Stimulated activated CD4-positive, alpha-beta T cell treated with anti-CD3 and anti-CD28 coated beads, Interleukin-12 subunit alpha, Interleukin-12 subunit beta, amount 100 ng/mL, for 24 hours (primary cell): ENCODE data around the gene PALD1.
"Not testable (repeated sequence)": the region's sequence is repeated elsewhere in the genome, so short reads cannot be mapped to it uniquely, and the experiment has no call there.

Experiments used
- DNase-seq, 2 experiments: peaks; one replicate each; pipeline ENCODE4 v3.0.0-alpha.2; 2020; ENCODE audit warnings: low read depth in 2 of 2

Gene PALD1

GRCh38 chr10:70604106-70604505 lies 125.5 kb downstream of the PALD1 start:
- no peak for DNase-seq

- no peak for DNase-seq
Measured at GRCh38 chr10:70605161-70605560, 126.6 kb downstream of the PALD1 start.

DNA sequence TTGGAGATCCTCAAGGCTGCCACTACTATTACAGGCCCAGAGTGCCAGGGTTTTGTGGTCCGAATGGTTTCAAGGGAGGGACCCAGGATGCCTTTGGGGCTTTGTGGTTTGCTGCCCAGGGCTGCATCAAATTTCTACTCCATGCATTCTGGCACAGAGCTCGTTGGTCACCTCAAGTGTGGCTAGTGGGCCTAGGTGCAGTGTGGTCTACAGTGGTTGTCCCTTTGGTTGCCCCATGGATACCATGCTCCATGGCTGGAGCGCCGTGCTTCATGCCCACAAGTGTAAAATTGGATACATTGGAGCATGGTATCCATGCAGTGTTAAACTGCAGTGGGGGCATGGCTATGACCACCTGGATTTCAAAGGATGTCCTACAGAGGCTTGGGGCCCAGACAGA lies 129.4 kb downstream of the PALD1 start:
- no peak for DNase-seq

DNA sequence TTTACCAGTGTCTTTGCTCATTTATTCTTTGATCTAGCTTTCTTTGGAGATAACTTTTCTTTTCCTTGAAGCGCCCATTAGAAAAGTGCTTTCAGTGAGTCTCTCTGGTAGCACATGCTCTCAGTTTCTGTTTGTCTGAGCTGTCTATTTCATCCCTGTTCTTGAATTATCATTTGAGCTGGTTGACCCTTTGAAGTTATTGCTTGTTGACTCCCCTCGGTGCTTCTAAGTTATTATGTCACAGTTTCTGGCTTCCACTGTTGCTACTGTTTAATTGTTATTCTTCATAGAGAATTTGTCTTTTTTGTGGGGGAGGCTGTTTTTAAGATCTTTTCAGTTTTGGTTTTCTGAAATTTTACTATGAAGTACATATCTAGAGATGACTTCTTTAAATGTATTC lies 135.4 kb downstream of the PALD1 start:
- no peak for DNase-seq

GRCh38 chr10:70614364-70614763 lies 135.8 kb downstream of the PALD1 start:
- DNase-seq, result not testable (repeated sequence)

GRCh38 chr10:70615211-70615610 lies 136.6 kb downstream of the PALD1 start:
- DNase-seq, result no peak

DNA sequence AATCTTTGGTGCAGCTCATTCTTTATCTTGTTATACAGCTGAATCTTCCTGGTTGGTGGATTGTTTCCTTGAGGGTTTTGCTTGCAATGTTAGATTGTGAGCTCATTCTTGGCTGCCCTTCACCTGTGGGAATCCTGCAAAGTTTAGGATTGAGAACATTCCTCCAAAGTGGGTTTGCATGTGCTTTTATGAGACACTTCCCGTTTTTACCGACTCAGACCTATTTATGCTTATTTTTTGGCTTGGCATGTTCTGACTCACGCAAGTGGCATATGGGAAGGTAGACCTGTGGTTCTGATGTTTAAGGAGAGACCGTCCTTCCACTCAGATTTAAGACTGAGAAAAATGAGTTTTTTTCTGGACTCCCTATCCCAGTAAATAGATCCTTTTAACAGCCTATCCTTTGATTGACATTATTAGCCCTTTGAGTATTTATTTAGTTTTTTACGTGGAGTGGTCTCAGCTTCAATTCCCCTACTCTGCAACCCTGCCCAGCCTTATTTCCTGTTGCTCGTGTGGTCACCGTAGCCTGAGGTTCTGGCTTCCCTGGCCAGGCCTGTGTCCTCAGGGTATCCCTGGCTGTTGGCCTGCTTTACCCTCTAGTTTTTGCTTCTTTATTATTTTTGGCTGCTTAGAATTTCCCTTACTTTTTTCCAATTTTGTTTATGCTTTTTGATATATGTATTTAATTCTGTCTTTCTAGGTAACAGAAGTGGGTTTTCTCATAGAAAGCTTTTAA lies 137.4 kb downstream of the PALD1 start:
- no peak for DNase-seq

DNA sequence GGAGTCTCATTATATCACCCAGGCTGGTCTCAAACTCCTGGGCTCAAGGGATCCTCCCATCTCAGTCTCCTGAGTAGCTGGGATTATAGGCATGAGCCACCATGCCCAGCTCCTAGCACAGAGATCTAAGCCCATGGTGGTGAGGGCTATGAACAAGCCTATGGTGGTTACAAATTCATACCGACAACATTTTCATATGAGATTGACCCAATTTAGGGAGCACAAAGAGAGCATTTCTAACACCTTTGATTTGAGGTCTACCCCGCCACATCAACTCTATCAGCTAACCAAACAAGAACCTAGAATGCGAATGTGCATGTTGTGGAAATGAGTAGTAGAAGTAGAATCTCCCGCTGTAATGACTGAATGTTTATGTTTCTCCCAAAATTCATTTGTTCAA lies 138.2 kb downstream of the PALD1 start:
- DNase-seq, result no peak
